SU-DHL-6 (cell line): ENCODE measurements around the gene NOCT.
"Not testable (repeated sequence)": the region's sequence is repeated elsewhere in the genome, so short reads cannot be mapped to it uniquely, and the experiment has no call there.

Experiments used
- H2AFZ ChIP-seq: fragments of 200-600 bp; sonication (generic); 2 replicates; pipeline ENCODE4 v1.6.1; 2014; ENCODE audit warnings: low read depth, mild to moderate bottlenecking, moderate library complexity, mixed read lengths, antibody characterized with exemption, low read length; ENCODE audit not compliant: severe bottlenecking
- H3F3A ChIP-seq: fragments of 200-600 bp; shearing (Covaris generic); 2 replicates; pipeline ENCODE4 v1.6.0; 2016; ENCODE audit warnings: antibody characterized with exemption, mild to moderate bottlenecking; ENCODE audit not compliant: insufficient read depth
- H3K27ac ChIP-seq: fragments of 200-600 bp; sonication (generic); 2 replicates; pipeline ENCODE4 v1.5.1; 2016; ENCODE audit warnings: low read depth, mild to moderate bottlenecking, low read length, moderate library complexity, mixed read lengths
- H3K27me3 ChIP-seq: fragments of 200-600 bp; sonication (generic), shearing (Covaris generic); 2 replicates; pipeline ENCODE4 v1.6.0; 2014; ENCODE audit warnings: mild to moderate bottlenecking, low read length
- H3K36me3 ChIP-seq: fragments of 200-600 bp; sonication (generic); 2 replicates; pipeline ENCODE4 v1.6.1; 2014; ENCODE audit warnings: mild to moderate bottlenecking, low read length, mixed read lengths
- H3K4me2 ChIP-seq: fragments of 300-600, 200-600 bp; shearing (Covaris generic), sonication (generic); 2 replicates; pipeline ENCODE4 v1.6.0; 2014; ENCODE audit warnings: low read length, low read depth, mild to moderate bottlenecking; ENCODE audit not compliant: poor library complexity, severe bottlenecking
- H3K4me3 ChIP-seq: fragments of 200-600 bp; sonication (generic); 2 replicates; pipeline ENCODE4 v1.5.1; 2014; ENCODE audit warnings: antibody characterized with exemption, low read length, mild to moderate bottlenecking, mixed read lengths; ENCODE audit not compliant: insufficient read depth, poor library complexity, severe bottlenecking
- H3K79me2 ChIP-seq: fragments of 200-600 bp; sonication (generic); 2 replicates; pipeline ENCODE4 v1.6.1; 2014; ENCODE audit warnings: mild to moderate bottlenecking, low read length, moderate library complexity; ENCODE audit not compliant: insufficient read depth
- H3K9ac ChIP-seq: fragments of 200-600 bp; sonication (generic); 2 replicates; pipeline ENCODE4 v1.7.0; 2014; ENCODE audit warnings: mild to moderate bottlenecking, low read length
- H3K9me2 ChIP-seq: fragments of 200-600 bp; sonication (generic); replicated peaks from 2 replicates; pipeline ENCODE4 v1.6.1; 2014; ENCODE audit warnings: low read length; ENCODE audit not compliant: insufficient read depth
- H3K9me3 ChIP-seq: fragments of 200-600 bp; sonication (generic); 2 replicates; pipeline ENCODE4 v1.6.1; 2014; ENCODE audit warnings: low read length, mixed read lengths; ENCODE audit not compliant: insufficient read depth
- H4K20me1 ChIP-seq: fragments of 200-600 bp; sonication (generic); 2 replicates; pipeline ENCODE4 v1.6.1; 2014; ENCODE audit warnings: low read depth, mild to moderate bottlenecking, antibody characterized with exemption, low read length, moderate library complexity, mixed read lengths
- EZH2phosphoT487 ChIP-seq: fragments of 200-600 bp; sonication (generic), shearing (Covaris generic); conservative IDR thresholded peaks from 2 replicates; pipeline ENCODE4 v1.6.1; 2018; ENCODE audit warnings: mild to moderate bottlenecking, antibody characterized with exemption, low read length, moderate library complexity, mixed read lengths
- TF ChIP-seq, protein P1 (sequence below): fragments of 200-600 bp; sonication (generic); IDR thresholded peaks from one replicate; pipeline ENCODE4 v1.5.1; 2017; ENCODE audit warnings: antibody characterized with exemption, mild to moderate bottlenecking, low read length, moderate library complexity; ENCODE audit not compliant: insufficient read depth, poor library complexity, severe bottlenecking

The NOCT gene

DNA sequence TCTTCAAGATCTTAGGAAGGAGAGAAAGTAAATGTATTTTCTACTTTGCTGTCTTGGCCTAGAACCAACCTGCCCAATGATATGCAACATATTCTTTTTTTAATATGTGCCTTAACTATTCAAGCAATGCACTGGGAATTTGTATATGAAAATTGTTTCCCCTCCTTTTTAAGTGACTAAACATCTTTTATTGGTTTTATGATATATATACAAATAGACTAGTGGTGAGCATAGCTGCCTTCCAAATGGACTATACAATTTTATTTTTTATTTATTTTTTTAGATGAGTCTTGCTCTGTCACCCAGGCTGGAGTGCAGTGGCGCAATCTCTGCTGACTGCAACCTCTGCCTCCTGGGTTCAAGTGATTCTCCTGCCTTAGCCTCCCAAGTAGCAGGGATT lies 10.3 kb downstream of the NOCT start:
- no peaks in the 10 kb centered on the region for H4K20me1 ChIP-seq
- H3K36me3 ChIP-seq: no peaks in the 10 kb centered on the region
- no peak overlapping the region for H3K27ac ChIP-seq
- H3K9me2 ChIP-seq: no peaks in the 10 kb centered on the region
- TF ChIP-seq, protein P1, sequence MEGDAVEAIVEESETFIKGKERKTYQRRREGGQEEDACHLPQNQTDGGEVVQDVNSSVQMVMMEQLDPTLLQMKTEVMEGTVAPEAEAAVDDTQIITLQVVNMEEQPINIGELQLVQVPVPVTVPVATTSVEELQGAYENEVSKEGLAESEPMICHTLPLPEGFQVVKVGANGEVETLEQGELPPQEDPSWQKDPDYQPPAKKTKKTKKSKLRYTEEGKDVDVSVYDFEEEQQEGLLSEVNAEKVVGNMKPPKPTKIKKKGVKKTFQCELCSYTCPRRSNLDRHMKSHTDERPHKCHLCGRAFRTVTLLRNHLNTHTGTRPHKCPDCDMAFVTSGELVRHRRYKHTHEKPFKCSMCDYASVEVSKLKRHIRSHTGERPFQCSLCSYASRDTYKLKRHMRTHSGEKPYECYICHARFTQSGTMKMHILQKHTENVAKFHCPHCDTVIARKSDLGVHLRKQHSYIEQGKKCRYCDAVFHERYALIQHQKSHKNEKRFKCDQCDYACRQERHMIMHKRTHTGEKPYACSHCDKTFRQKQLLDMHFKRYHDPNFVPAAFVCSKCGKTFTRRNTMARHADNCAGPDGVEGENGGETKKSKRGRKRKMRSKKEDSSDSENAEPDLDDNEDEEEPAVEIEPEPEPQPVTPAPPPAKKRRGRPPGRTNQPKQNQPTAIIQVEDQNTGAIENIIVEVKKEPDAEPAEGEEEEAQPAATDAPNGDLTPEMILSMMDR: no peak
- TF ChIP-seq EZH2phosphoT487: no peak
- H3K9ac ChIP-seq: no peak overlapping the region
- H3K9me3 ChIP-seq: no peaks in the 10 kb centered on the region
- no peak overlapping the region for H3K4me2 ChIP-seq
- H3K27me3 ChIP-seq: no peaks in the 10 kb centered on the region
- peaks cover 79% of the 10 kb centered on the region for H3K79me2 ChIP-seq
- H2AFZ ChIP-seq: no peak overlapping the region
- peaks cover 4% of the 10 kb centered on the region; the same call in 1 of the 2 replicates for H3F3A ChIP-seq
- H3K4me3 ChIP-seq: no peak overlapping the region

- no peak overlapping the region for H3K9ac ChIP-seq
- no peaks in the 10 kb centered on the region for H3K36me3 ChIP-seq
Observed at GRCh38 chr4:139027776-139028175, 12.2 kb downstream of the NOCT start.

DNA sequence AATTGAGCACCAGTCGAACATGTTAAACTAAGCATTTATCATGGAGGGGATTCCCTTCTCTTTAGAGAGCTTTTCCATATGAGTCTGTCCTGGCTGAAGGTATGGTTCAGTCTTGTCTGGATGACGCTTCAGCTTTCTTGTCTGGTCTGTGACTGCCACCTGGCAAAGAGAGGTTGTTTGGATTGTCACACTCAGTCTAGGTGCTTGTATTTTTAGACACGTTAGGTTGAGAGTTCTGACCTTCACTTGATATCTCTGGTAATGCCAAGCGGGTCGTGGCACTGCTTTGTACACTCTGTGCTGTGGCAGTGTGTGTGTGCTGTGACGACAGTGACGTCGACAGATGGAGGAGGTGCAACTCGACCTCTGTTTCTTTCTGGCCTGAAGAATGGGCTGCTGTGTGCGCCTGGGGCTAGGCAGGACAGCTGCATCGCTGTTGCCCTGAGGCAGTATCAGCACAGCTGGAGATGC lies 12.6 kb downstream of the NOCT start:
- no peak overlapping the region for H3K9ac ChIP-seq
- H3K36me3 ChIP-seq: no peaks in the 10 kb centered on the region
- no peaks in the 10 kb centered on the region for H3K9me2 ChIP-seq
- H3K9me3 ChIP-seq: no peaks in the 10 kb centered on the region
- TF ChIP-seq, protein P1: no peak
- TF ChIP-seq EZH2phosphoT487: no peak
- no peak overlapping the region for H2AFZ ChIP-seq
- H3K79me2 ChIP-seq: peaks cover 81% of the 10 kb centered on the region
- no peak overlapping the region for H3K4me2 ChIP-seq
- H3K4me3 ChIP-seq: no peak overlapping the region
- H3K27me3 ChIP-seq: no peaks in the 10 kb centered on the region
- H3F3A ChIP-seq: peaks cover 4% of the 10 kb centered on the region; the same call in 1 of the 2 replicates
- H3K27ac ChIP-seq: no peak overlapping the region
- H4K20me1 ChIP-seq: no peaks in the 10 kb centered on the region

More at GRCh38 chr4:139027776-139028175, 12.2 kb downstream of the NOCT start:
- peaks cover 4% of the 10 kb centered on the region; the same call in 1 of the 2 replicates for H3F3A ChIP-seq
- no peaks in the 10 kb centered on the region for H3K9me2 ChIP-seq
- H3K9me3 ChIP-seq: no peaks in the 10 kb centered on the region
- no peaks in the 10 kb centered on the region for H4K20me1 ChIP-seq
- no peak overlapping the region for H3K4me2 ChIP-seq
- H2AFZ ChIP-seq: no peak overlapping the region
- no peak overlapping the region for H3K27ac ChIP-seq
- no peak for TF ChIP-seq EZH2phosphoT487
- TF ChIP-seq, protein P1: no peak
- H3K4me3 ChIP-seq: no peak overlapping the region
- H3K27me3 ChIP-seq: no peaks in the 10 kb centered on the region
- peaks cover 81% of the 10 kb centered on the region for H3K79me2 ChIP-seq

- H3K9me2 ChIP-seq, H3K27me3 ChIP-seq, H4K20me1 ChIP-seq, H2AFZ ChIP-seq, H3K36me3 ChIP-seq, H3K9ac ChIP-seq, H3F3A ChIP-seq, H3K4me2 ChIP-seq, H3K4me3 ChIP-seq, H3K27ac ChIP-seq, H3K9me3 ChIP-seq: not testable (repeated sequence)
- peaks cover 81% of the 10 kb centered on the region for H3K79me2 ChIP-seq
Observed at GRCh38 chr4:139029866-139030363, 14.3 kb downstream of the NOCT start.
